ENCODE results near the gene TRAPPC14.

Gene TRAPPC14

DNA sequence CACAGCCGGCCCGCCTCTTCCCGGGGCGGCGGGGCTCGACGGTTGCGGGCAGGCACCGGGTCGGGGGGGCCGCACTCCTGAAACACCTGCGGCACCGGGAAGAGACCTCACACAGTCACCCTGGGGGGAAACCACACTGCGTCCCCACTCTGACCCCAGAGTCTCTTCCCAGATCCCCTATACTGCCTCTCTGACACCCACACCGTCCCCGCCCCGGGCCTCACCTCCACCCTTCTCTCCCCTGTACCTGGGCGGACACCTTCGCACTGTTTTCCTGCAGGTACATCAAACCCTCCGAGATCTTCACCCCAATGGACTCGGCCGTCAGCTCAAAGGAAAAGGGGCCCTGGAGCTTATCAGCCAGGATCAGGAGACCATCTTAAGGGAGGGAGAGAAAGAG lies 13.3 kb upstream of the TRAPPC14 start:
- no peak for DNase-seq

DNA sequence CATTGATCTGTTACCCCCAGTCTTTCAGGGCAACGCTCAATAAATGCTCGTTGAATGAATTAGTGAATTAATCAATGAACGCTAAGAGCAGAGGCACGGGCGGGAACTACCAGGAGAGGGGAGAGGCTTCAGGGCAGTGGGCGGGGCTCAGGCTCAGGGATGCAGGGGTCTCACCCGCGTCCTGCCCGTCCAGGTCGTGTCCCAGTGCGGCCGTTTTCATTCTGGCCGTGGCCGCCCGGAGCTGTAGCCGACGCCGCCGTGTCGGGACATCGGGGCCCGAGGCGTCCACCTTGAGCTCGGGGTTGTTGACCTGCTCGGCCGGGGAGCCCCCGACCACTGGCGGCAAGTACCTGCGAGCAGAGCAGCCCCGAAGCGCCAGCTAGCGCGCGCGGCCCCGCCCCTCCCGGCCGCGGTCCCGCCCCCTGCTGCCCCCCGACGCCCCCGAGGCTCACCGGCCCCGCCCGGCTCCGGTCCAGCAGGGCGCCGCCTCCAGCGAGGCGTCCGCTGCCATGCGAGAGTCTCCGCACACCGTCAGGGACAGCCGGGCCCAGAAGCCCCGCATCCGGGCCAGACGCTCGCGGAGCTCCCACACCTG lies 12.7 kb upstream of the TRAPPC14 start:
- peak; percentile 50 for DNase-seq

DNA sequence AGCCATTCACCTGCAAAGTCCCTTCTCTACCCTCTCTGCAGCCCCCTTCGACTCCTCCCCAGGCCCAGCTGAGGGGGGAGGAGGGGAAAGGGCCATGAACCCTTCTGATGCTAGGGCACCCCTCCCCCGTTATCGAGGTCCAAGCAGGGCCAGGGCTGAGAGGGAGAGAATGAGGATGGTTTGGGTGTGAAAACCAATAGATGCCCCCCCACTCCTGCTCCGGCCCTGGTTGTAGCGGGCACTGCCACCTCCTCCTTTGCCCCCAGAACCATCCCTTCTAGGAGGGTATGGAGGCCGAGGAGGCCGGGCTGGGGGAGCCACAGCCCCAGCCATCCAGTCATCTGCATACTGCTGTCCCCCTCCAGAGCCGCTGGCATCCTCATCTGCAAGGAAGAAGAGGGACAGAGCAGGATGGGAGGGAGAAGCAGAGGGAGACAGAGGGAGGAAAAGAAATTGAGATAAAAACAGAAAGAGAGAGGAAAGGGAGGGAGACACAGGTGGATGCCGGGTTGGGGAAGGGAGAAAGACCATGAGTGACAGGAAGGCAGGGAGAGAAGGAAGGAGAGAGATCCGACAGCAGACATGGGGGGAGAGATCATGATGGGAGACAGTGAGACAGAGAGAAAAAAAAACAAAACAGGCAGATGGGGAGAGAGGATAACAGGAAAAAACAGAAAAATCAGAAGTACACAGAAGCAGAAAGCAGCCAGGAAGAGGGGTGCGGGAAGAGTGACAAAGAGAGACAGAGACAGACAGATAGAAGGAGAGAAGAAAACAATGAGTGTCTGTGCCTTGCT lies 11.8 kb upstream of the TRAPPC14 start:
- no peak for DNase-seq

DNA sequence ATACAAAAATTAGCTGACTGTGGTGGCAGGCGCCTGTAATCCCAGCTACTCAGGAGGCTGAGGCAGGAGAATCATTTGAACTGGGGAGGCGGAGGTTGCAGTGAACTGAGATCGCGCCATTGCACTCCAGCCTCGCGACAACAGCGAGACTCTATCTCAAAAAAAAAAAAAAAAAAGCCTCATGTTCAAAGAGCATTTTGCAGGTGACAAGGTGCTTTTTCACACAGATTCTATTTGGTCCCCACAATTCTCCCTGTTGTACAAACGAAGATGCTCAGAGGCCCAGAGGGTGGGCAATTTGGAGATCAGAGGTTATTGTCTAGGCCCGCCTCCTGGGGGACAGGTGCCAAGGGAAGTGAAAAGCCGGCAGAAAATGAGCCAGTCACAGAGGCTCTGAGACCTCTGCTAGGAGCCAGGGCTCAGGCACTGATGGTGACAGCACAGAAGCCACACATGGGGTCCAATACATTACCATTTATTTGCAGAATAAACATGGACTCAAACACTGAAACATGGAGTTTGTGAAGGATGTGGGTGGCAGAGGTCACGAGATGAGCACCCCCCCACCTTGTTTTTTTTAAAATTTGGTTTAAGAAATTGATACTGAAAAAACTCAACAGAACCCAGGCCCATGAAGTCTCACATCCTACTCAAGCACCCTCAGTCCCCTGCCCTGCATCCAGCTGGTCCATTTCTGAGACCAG lies 10.8 kb upstream of the TRAPPC14 start:
- no peak for DNase-seq

DNA sequence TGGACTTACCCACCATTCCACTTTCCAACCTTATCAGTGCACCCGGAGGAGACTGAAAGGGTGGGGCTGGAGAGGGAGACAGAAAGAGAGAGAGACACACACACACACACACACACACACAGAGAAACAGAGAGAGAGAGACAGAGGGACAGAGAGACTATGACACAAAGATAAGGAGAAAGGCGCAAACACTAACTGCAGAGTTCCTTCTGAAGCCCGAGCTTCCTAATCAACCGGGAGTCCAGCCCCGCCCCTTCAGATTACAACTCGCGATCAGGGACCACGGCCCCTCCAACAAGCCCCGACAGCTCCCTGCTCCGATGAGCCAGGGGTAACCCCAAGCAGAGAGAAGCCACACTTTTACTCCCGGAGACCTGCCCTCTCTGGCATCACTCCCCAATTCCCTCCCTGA lies 9.4 kb upstream of the TRAPPC14 start:
- peak; percentile 61 for DNase-seq

DNA sequence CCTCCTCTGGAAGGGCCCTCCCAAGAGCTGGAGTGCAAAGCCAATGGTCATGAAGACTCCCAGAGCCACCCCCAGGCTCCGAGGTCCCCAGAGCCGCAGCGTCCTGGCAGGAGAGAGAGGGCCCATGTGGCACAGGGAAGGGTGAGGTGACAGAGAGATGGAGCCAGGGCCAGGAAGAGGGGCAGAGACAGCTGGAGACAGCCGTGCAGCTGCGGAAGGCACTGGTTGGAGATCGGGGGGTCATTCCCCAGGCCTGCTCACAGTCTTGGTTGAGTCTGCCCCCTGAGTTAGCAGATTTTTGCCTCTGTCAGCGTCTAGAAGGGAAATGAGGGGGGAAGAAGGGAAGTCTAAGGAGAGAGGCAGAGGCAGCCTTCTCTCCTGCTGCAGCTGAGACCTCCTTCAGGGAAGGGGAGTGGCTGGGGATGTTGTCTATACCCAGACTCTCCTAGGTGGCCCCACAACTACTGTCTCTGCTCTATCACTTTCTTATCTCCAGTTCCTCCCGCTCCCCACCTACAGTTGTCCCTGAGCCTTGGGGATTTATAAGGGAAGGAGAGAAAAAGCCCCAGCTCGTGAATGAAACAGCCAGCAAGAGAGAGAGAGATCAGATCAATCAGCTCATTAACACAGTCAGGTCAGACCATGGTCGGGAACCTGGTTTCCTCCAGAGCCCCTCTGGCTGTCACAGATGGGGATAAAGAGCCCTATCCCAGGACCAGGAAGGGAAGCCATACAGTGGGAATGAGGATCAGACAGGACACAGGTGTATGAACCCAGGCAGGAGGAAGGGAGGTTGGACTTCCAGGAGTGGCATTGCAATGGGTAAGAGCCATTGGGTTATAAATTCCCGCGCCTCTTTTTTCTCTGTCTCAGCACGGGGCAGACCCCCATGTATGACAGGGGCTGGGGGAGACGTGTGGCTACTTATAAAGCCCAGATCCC lies 8.7 kb upstream of the TRAPPC14 start:
- no peak for DNase-seq

DNA sequence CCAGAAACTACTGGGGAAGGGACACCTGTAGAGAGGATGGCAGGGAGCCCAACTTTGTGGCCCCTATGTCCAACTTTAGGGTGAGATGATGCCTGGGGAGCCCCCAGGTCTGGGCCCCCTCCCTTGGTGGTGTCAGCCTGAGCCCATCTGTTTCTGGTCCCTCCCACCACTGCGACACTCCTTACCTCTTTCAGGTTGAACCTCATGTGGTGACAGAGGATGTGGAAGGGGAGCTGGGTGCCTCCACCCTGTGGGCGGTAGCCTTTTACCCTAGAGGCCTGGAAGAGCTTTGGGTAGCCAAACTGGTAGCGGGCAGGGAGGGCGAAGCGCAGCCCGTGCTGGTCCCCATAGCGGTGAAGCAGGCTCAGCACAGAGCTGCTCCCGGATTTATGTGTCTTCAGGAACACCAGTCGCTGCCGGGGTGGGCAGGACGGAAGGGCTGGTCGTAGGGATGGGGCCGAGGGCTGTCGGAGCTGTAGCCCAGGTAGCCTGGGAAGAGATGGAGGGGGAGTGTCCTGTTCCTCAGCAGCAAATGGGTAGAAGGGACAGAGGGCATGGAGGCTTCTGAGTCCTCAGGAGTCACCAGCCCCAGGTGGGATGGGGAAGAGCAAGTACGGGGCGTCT lies 7.9 kb upstream of the TRAPPC14 start:
- no peak for DNase-seq

DNA sequence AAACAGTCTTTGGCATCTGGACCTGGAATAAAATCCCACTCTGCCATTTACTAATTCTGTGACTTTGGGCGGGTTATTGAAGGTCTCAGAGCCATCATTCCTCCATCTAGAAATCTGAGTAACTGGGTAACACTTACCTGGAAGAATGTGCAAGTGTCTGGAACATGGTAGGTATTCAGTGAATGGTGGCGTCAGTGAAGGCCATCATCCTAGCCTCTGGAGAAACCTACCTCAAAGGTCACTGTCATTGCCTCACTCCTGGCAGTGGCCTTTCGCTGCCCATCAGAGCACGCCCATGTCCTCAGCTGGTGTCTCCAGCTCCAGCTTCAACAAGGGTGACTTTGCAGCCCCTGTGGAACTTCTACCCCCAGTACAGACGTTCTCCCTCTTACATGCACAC lies 5.3 kb upstream of the TRAPPC14 start:
- no peak for DNase-seq

DNA sequence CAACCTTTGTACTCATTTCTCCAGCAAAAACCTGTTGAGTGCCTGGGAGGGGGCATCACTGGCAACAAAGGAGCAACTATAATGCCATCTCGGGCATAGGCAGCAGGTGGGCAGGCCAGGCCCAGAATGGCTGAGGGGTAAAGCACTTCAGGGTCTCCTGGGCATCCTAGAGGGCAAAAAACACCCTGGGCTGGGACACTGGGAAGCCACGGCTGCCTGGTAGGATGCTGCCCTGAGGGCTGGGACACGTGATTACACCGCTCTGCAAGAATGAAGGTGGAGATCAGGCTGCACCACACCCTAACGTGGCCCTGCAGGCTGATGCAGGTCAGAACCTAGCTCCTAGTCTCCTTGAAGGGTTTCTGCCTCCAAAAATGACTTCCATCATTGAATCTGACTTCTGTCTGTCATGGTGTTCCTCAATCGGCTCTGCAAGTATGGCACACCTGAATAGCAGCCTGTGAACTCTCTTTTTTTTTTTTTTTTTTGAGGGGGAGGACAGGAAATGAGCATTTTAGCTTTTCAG lies 4.5 kb upstream of the TRAPPC14 start:
- DNase-seq, result no peak

DNA sequence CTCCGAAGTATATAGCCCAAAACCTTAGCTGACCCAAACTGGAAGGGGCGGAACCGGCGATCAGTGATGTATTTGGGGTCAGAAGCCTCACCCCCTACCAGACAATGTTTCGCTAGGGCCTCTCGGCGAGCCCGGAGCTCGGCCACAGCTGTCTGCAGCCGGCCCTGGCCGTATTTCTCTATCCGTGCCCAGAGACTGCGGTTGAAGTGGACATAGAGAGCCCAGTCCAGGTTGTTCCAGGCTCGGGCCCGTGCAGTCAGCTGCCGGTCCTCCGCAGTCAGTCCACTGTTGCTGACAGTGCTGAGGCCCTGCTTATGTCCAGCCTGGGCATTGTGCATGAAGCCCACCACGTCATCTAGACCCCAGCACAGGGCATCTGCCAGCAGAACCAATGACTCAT lies 1.5 kb upstream of the TRAPPC14 start:
- no peak for DNase-seq

DNA sequence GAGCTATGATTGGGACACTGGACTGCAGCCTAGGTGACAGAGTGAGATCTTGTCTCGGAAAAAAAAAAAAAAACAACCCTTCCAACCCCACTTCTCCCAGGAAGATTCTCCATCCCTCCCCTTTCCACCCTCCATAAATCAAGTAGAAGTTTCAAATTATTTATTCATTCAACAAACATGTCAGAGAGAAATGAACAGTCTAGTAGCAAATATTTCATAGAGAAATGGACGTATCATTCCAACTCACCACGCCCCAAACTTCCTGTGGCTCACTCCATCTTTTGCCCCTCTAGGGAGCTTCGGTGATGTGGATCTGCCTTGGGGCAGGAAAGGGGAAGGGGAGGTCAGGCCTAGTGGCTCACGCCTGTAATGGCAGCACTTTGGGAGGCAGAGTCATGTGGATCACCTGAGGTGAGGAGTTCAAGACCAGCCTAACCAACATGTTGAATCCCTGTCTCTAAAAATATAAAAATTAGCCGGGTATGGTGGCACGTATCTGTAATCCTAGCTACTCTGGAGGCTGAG lies 638 bp upstream of the TRAPPC14 start:
- DNase-seq, result no peak

DNA sequence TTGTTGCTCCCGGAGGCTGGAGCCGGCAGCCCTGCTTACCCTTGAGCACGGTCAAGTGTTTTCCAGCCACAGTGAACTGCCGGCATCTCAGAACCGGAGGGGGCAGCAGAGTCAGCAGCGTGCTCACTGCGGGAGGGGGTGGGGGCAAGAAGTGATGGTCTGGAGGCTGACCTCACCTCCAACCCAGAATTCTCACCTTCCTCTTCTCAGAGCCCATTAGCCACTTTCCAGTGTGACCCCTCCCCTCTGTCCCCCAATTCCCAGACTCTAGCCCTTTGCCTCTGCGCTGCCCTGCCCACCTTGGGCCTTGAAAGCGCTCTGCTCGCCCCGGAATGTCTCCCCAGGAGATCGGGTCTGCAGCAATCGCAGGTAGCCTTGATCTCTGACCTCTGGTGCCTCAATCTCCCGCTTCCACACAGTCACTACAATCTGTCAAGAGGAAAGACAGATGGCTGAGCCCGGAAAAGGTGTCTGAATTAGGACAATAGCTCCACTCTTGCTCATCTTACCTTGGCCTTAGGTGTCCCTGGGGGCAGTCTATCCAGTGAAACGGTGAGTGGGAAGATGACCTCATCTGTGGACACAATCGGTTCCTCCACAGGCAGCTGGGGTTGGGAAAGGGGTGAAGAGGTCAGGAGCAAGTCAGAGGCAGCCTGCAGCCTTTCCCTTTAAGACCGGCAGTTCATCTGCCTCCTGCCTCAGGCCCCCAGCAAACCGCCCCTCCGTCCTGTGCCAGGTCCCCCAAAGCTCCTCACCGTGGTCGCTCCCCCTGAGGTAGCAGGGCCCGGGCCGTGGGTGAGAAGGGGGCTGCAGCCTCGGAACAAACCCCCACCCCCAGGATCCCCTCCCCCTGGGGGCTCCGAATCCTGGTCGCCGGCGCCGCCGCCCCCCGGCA lies 942 bp downstream of the TRAPPC14 start:
- DNase-seq, result no peak

DNA sequence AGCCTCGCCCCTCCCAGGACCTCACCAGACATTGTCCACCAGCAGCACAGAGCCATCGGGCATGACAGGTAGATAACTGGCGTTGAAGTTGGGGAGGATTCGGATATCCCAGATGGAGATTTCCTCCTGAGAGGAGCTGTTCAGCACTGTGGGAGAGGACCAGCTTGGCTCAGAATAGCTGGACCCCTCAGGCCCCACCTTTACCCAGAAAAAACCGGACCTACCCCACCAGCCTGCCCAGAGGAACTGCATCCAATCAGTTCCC lies 1.5 kb downstream of the TRAPPC14 start:
- DNase-seq, result no peak

DNA sequence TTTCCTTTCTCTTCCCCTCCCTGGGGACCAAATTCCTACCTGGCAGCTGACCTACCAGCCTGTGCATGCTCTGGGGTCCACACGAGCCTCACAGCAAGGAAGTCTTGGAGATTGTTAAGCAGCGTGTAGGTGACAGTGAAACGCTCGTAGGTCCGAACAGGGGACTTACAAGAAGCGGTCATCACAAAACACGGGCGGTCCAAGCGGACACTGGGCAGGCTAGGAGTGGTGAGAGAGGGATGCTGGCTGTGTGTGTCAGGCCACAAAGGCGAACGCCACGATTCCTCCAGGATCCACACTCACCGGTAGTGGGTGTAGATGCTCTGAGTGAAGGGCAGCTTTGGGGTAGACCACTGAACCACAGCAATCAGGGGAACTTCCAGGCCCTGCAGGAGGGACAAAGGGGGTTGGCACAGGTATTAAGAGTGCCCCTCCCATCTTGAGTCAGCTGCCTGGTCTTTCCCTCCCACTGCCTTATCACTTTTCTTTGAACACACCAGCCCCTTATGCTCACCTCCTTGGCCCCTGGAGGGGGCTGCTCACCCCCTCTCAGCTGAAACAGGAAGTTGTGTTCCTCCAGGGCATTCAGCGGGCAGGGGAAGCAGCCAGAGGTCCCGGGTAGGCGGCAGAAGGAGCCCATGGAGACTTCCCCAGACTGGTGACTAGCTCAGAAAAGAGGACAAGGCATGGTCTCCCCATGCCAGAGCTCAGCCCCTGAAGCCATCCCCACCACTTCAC lies 2.0 kb downstream of the TRAPPC14 start:
- no peak for DNase-seq

DNA sequence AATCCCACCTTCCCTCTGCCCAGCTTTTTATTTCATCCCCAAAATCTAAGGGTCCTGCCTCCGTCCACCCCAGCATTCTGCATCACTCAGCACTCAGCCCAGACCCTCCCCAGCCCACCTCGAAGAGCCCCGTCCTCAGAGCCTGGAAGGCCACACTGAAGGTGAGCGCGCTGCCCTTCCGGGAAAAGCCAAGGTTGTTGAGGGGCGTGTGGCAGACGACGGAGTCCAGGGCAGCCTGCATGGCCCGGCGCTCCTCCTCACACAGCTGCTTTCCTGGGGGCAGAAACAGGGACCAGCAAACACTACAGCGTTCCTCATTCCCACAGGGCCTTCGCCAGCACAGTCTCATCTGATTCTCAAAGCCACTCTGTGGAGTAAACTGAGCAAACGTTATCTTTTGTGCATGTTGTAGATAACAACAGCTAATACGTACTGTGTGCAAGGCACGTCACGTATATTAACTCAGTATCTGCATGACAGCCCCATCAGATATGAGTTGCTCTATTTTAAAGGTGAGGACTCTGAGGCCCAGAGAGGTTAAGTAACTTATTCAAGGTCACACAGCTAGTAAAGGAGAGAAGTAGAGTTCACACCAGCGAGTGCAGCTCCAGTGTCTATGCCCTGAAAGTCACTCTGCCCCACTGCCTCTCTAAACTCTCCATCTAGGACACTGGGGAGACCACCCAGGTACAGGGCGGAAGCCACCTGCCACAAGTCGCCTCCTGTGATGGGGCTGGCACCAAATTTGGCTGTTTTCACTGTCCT lies 2.8 kb downstream of the TRAPPC14 start:
- DNase-seq, result no peak

DNA sequence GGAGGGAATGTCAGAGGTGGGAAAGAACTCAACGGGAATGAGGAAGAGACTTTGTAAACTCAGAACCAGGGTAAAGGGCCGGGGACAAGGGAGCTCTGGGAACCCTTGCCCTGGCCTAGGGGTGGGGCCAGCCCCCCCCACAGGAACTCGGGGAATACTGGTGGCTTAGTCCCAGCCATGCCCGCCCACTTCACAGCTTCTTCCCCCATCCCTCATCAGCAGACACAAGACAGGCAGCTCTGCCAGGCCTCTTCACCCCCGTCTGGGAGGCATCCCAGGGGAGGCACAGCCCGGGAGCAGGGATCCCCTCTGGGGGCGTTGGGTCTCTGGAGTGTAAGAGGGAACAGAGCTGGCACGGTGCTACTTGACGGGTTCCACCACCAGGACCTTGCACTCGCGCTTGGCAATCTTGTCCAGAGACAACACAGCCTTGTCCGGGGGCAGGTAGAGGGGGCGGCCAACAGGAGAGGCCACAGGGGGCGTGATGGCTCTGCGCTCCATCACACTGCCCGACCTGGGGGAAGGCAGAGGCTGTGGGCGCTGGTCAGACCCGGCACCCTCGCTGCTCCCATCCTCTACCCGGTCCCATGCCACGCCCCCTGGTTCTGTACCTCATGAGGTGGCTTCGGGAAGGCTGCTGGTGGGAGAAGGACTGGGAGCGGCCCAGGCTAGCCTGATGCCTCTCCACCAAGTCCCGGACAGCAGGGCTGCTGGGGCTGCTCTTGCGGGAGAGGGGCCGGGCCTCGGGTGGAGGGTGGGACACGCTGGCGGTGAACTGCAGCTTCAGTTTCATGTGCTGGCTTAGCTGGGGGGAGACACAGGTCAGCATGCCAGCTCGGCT lies 3.7 kb downstream of the TRAPPC14 start:
- DNase-seq, result peak; percentile 21

DNA sequence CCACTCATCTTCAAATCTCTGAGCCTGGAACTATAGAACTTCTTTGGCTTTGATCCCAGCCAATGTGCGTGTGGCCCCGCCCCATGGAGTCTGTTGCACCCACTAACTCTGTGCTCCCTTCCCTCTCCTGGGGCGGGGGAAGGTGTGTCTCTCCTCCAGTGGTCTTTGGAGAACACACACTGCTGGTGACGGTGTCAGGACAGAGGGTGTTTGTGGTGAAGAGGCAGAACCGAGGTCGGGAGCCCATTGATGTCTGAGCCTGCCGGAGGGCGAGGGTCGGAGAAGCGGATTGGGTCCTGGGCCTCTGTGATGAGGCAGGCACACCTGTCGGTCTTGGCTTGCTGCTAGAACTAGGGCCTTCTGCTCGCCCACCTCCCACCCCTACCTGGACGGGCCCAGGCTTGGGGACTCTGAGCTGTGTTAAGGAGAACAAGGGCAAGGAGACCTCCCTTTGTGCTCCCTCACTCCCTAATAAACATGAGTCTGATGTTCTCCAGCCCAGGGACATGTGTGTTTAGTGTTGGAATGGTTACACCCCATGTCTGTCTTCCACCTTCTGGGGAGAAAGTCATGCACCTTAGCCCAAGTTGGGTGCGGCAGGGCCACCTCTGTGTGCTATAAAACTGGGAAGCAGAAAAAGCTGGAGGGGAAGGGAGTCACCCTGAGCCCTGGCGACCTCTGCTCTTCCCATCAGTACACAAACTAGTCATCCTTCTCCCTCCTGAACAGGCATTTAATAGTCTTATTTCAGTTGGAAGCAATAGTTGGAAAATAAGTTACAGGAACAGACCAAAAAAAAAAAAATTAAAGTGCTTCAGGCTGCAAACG lies 4.6 kb downstream of the TRAPPC14 start:
- DNase-seq, result peak; percentile 23
